ACC112 (cell line): Measurements from ENCODE around the gene ZDHHC20.
"Not testable (repeated sequence)": the region's sequence is repeated elsewhere in the genome, so short reads cannot be mapped to it uniquely, and the experiment has no call there.

Experiments used
- H2AFZ ChIP-seq: fragments of 200-600 bp; sonication (generic); one replicate; pipeline ENCODE4 v1.6.0; 2017; ENCODE audit warnings: antibody characterized with exemption, low read length; ENCODE audit not compliant: unreplicated experiment
- H3K27ac ChIP-seq: fragments of 200-600 bp; sonication (generic); 2 replicates; pipeline ENCODE4 v1.5.1; 2014; ENCODE audit warnings: low read depth, mild to moderate bottlenecking, antibody characterized with exemption, low read length, moderate library complexity
- H3K27me3 ChIP-seq: fragments of 200-600 bp; sonication (generic); 2 replicates; pipeline ENCODE4 v1.6.1; 2014; ENCODE audit warnings: mild to moderate bottlenecking, antibody characterized with exemption, low read length, moderate library complexity, mixed read lengths; ENCODE audit not compliant: insufficient read depth
- H3K36me3 ChIP-seq: fragments of 200-600 bp; sonication (generic); 2 replicates; pipeline ENCODE4 v1.6.1; 2016; ENCODE audit warnings: mild to moderate bottlenecking, antibody characterized with exemption, low read length, moderate library complexity, mixed read lengths; ENCODE audit not compliant: insufficient read depth
- H3K4me1 ChIP-seq: fragments of 200-600 bp; sonication (generic); one replicate; pipeline ENCODE4 v1.6.1; 2016; ENCODE audit warnings: low read length, mixed read lengths; ENCODE audit not compliant: insufficient read depth, unreplicated experiment, control insufficient read depth
- H3K4me3 ChIP-seq: fragments of 200-600 bp; sonication (generic); 2 replicates; pipeline ENCODE4 v1.5.1; 2014; ENCODE audit warnings: mild to moderate bottlenecking, low read depth, low read length
- H3K79me2 ChIP-seq: fragments of 200-600 bp; sonication (generic); one replicate; pipeline ENCODE4 v1.6.0; 2016; ENCODE audit warnings: low read length; ENCODE audit not compliant: control insufficient read depth, unreplicated experiment, insufficient read depth

Gene ZDHHC20

GRCh38 chr13:21435687-21436151 is 23.4 kb downstream of the ZDHHC20 start:
- Histone ChIP-seq H3K4me1 (peaks cover 19% of the 10 kb centered on the region), H3K36me3 (no peaks in the 10 kb centered on the region), H3K4me3 (peak overlapping the region; percentile 58), H3K79me2 (peaks cover 42% of the 10 kb centered on the region), H3K27me3 (no peaks in the 10 kb centered on the region), H2AFZ (peak overlapping the region; percentile 73), H3K27ac (peak overlapping the region; percentile 64)

GRCh38 chr13:21435231-21435630 is 23.9 kb downstream of the ZDHHC20 start:
- Histone ChIP-seq H3K27me3 (no peaks in the 10 kb centered on the region), H3K27ac (peak overlapping the region; percentile 64), H3K4me3 (peak overlapping the region; percentile 58), H3K36me3 (no peaks in the 10 kb centered on the region), H2AFZ (peak overlapping the region; percentile 73), H3K4me1 (peaks cover 19% of the 10 kb centered on the region), H3K79me2 (peaks cover 42% of the 10 kb centered on the region)

GRCh38 chr13:21434588-21434987 is 24.5 kb downstream of the ZDHHC20 start:
- Histone ChIP-seq H3K4me3 (no peak overlapping the region), H3K27ac (peak overlapping the region; percentile 64), H3K36me3 (no peaks in the 10 kb centered on the region), H3K79me2 (peaks cover 42% of the 10 kb centered on the region), H2AFZ (no peak overlapping the region), H3K4me1 (peaks cover 19% of the 10 kb centered on the region), H3K27me3 (no peaks in the 10 kb centered on the region)

GRCh38 chr13:21429211-21429610 is 29.9 kb downstream of the ZDHHC20 start:
- Histone ChIP-seq H3K27me3 (no peaks in the 10 kb centered on the region), H3K79me2 (peaks cover 19% of the 10 kb centered on the region), H2AFZ (no peak overlapping the region), H3K4me3 (no peak overlapping the region), H3K27ac (no peak overlapping the region), H3K36me3 (no peaks in the 10 kb centered on the region), H3K4me1 (no peaks in the 10 kb centered on the region)

GRCh38 chr13:21427741-21428140 is 31.4 kb downstream of the ZDHHC20 start:
- Histone ChIP-seq H3K36me3 (no peaks in the 10 kb centered on the region), H3K27me3 (no peaks in the 10 kb centered on the region), H3K4me1 (no peaks in the 10 kb centered on the region), H3K27ac (no peak overlapping the region), H3K79me2 (peaks cover 16% of the 10 kb centered on the region), H3K4me3 (no peak overlapping the region), H2AFZ (no peak overlapping the region)

- peaks cover 3% of the 10 kb centered on the region for H3K4me1 ChIP-seq
- no peak overlapping the region for H3K4me3 ChIP-seq
- no peaks in the 10 kb centered on the region for H3K27me3 ChIP-seq
- H2AFZ ChIP-seq: no peak overlapping the region
- H3K79me2 ChIP-seq: peaks cover 17% of the 10 kb centered on the region
- no peak overlapping the region for H3K27ac ChIP-seq
- H3K36me3 ChIP-seq: no peaks in the 10 kb centered on the region
These were observed 32.9 kb downstream of the ZDHHC20 start for GRCh38 chr13:21426238-21426637.

- H3K4me1 ChIP-seq: peaks cover 10% of the 10 kb centered on the region
- peaks cover 3% of the 10 kb centered on the region for H3K79me2 ChIP-seq
- H3K27me3 ChIP-seq: no peaks in the 10 kb centered on the region
- no peak overlapping the region for H3K27ac ChIP-seq
- H2AFZ ChIP-seq: no peak overlapping the region
- no peaks in the 10 kb centered on the region for H3K36me3 ChIP-seq
- no peak overlapping the region for H3K4me3 ChIP-seq
These were observed 38.4 kb downstream of the ZDHHC20 start for GRCh38 chr13:21420706-21421105.

GRCh38 chr13:21413013-21413412 is 46.1 kb downstream of the ZDHHC20 start:
- Histone ChIP-seq H3K27me3 (no peaks in the 10 kb centered on the region), H3K27ac (no peak overlapping the region), H3K79me2 (no peaks in the 10 kb centered on the region), H3K36me3 (peaks cover 17% of the 10 kb centered on the region), H3K4me1 (no peaks in the 10 kb centered on the region), H2AFZ (no peak overlapping the region), H3K4me3 (no peak overlapping the region)

GRCh38 chr13:21410453-21410852 is 48.6 kb downstream of the ZDHHC20 start:
- H3K27ac ChIP-seq, H2AFZ ChIP-seq: not testable (repeated sequence)
- peaks cover 19% of the 10 kb centered on the region for H3K36me3 ChIP-seq

GRCh38 chr13:21405309-21405708 is 53.8 kb downstream of the ZDHHC20 start:
- peaks cover 26% of the 10 kb centered on the region for H3K4me1 ChIP-seq
- no peak overlapping the region for H3K27ac ChIP-seq
- peaks cover 5% of the 10 kb centered on the region for H3K79me2 ChIP-seq
- H3K27me3 ChIP-seq: no peaks in the 10 kb centered on the region
- H2AFZ ChIP-seq: no peak overlapping the region
- no peak overlapping the region for H3K4me3 ChIP-seq
- H3K36me3 ChIP-seq: 0 out of 2 replicates have a peak, but pooled peaks cover 7% of the 10 kb centered on the region

More at GRCh38 chr13:21410453-21410852, 48.6 kb downstream of the ZDHHC20 start:
- not testable (repeated sequence) for H3K79me2 ChIP-seq, H3K4me1 ChIP-seq, H3K27me3 ChIP-seq, H3K4me3 ChIP-seq

- no peaks in the 10 kb centered on the region for H3K27me3 ChIP-seq
- peak overlapping the region; percentile 82 for H3K27ac ChIP-seq
- peaks cover 32% of the 10 kb centered on the region for H3K4me1 ChIP-seq
- no peak overlapping the region for H3K4me3 ChIP-seq
- H3K79me2 ChIP-seq: peaks cover 5% of the 10 kb centered on the region
- peaks cover 6% of the 10 kb centered on the region; the same call in 1 of the 2 replicates for H3K36me3 ChIP-seq
- H2AFZ ChIP-seq: no peak overlapping the region
These were observed 56.4 kb downstream of the ZDHHC20 start for GRCh38 chr13:21402586-21403307.
